ENCODE measurements around the gene ABCA9.

DNA sequence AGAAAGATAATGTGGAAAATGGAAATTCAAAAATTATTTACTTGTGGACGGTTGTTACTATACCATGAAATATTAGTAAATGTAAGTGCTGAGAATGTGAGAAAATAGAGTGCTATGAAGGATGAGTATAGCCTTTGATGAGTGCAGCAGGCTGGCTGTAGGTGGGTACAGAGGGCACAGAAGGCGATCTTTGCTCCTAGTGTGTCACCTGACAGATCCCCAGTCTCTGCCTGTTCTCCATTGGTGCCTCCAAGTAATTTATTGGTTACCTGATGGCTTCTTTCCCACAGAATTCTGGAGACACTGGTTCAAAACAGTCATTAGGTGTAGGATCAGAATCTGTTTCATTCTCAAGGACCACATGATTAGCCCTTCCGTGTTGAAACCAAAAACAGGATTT is 28.9 kb downstream of the ABCA9 start:
- no peak for TF ChIP-seq CTCF (IDR thresholded peaks at IDR 0.05)
- no peak for TF ChIP-seq POLR2A (IDR thresholded peaks at IDR 0.05)

Data from lower leg skin (tissue), 3 donors.